Mononuclear cell (primary cell): ENCODE measurements around the gene DPP10. TPM values are rescaled to one million over a fixed set of nuclear protein-coding genes. Genes with fewer than 3 reads are reported as not detected.

ENCODE experiments used
- H3K27me3 ChIP-seq: 2 replicates; pipeline ENCODE4 v1.6.0; 2011; ENCODE audit warnings: low read length, control low read depth; ENCODE audit not compliant: insufficient read depth
- H3K4me1 ChIP-seq: 2 replicates; pipeline ENCODE4 v1.5.1; 2011; ENCODE audit warnings: mild to moderate bottlenecking, low read length, control low read depth; ENCODE audit not compliant: insufficient read depth
- H3K4me3 ChIP-seq: 2 replicates; pipeline ENCODE4 v1.5.1; 2011; ENCODE audit warnings: mild to moderate bottlenecking, low read length, moderate library complexity
- H3K9me3 ChIP-seq: 2 replicates; pipeline ENCODE4 v1.5.1; 2011; ENCODE audit warnings: low read depth, mild to moderate bottlenecking, control low read depth, low read length
- total RNA-seq: library from RNA; depleted of rRNA; stranded (reverse); fragments of >200 nt; gene quantifications from one replicate; pipeline ENCODE4 v1.2.3, GENCODE V29; 2012

DPP10 gene
- total RNA-seq, 1 donor, result under 0.01 TPM

- H3K9me3 ChIP-seq, result no peaks in the 10 kb centered on the region
- no peaks in the 10 kb centered on the region for H3K27me3 ChIP-seq
- no peaks in the 10 kb centered on the region for H3K4me1 ChIP-seq
- no peak overlapping the region for H3K4me3 ChIP-seq
Observed at GRCh38 chr2:114610677-114611076, 168.2 kb downstream of the DPP10 start.

- Histone ChIP-seq H3K27me3 (no peaks in the 10 kb centered on the region), H3K4me3 (no peak overlapping the region), H3K9me3 (no peaks in the 10 kb centered on the region), H3K4me1 (no peaks in the 10 kb centered on the region)
Observed at GRCh38 chr2:114614592-114614991, 172.2 kb downstream of the DPP10 start.

DNA sequence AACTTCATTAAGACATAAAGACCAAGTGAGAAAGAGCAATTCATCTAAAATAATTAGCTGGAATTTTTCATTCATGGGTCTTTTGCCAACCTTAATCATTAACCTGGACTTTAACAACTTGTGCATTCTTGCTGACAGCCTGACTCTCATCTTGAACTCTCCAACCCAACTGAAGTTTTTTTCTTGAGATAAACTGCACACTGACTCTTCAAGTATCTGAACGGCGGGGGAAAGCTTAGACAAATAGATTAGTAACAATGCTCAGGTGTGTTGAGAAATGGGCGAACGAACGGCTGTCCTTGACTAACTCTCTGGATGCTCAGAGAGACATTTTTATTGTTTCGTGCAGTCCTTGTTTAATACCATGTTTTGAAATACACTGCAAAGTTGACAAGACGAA is 186.0 kb downstream of the DPP10 start:
- Histone ChIP-seq H3K9me3 (no peaks in the 10 kb centered on the region), H3K4me3 (no peak overlapping the region), H3K27me3 (no peaks in the 10 kb centered on the region), H3K4me1 (no peaks in the 10 kb centered on the region)

GRCh38 chr2:114631146-114631545 is 188.7 kb downstream of the DPP10 start:
- no peaks in the 10 kb centered on the region for H3K4me1 ChIP-seq
- no peaks in the 10 kb centered on the region for H3K27me3 ChIP-seq
- H3K4me3 ChIP-seq, result no peak overlapping the region
- H3K9me3 ChIP-seq, result no peaks in the 10 kb centered on the region

- no peak overlapping the region for H3K4me3 ChIP-seq
- H3K4me1 ChIP-seq, result no peaks in the 10 kb centered on the region
- H3K9me3 ChIP-seq, result no peaks in the 10 kb centered on the region
- no peaks in the 10 kb centered on the region for H3K27me3 ChIP-seq
Observed at GRCh38 chr2:114642166-114642770, 199.8 kb downstream of the DPP10 start.

DNA sequence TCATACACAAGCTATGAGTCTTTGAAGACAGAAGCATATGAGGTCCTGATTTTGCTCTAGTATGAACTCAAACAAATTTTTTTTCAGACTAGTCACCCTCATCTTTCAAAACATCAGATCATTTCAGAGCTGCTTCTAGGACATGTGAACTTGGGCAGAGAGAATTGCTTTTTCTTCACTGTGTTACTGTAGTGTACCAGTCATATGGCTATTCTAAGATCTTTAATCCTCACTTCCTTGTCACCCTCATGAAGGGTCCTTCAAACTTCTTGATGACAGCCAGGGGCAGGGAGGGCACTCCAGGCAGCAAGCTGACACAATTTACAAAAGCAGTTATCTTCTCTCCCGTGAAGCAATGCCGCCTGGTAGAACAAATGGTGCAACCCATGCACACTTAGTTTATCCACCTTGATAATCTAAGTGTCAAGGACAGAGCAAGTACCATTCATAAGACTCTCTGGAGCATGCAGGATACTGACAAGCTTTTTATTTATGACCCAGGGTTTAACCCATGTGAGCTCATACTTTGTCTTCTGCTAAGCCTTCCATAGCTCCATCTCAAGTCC is 200.6 kb downstream of the DPP10 start:
- no peaks in the 10 kb centered on the region for H3K4me1 ChIP-seq
- no peak overlapping the region for H3K4me3 ChIP-seq

GRCh38 chr2:114651933-114652332 is 209.5 kb downstream of the DPP10 start:
- no peaks in the 10 kb centered on the region for H3K9me3 ChIP-seq

More for the DNA sequence above, 200.6 kb downstream of the DPP10 start:
- Histone ChIP-seq H3K27me3 (no peaks in the 10 kb centered on the region), H3K9me3 (no peaks in the 10 kb centered on the region)

DNA sequence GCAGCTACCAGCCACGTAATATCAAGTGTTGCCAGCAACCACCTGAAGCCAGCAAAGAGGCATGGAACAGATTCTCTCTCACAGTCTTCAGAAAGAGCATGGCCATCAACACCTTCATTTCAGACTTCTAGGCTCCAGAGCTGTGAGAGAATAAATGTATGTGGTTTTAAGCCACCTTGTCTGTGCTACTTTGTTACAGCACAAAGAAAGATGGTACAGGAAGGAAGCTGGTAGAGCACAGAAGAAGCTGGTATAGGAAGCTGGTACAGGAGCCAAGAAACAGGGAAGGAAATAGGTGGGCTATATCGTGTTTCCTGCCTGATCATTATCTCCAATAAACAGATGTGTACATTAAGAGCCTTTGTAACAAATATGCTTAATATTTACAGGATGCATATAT is 217.4 kb downstream of the DPP10 start:
- Histone ChIP-seq H3K4me1 (no peaks in the 10 kb centered on the region), H3K27me3 (peaks cover 10% of the 10 kb centered on the region), H3K9me3 (no peaks in the 10 kb centered on the region), H3K4me3 (no peak overlapping the region)

More at GRCh38 chr2:114651933-114652332, 209.5 kb downstream of the DPP10 start:
- Histone ChIP-seq H3K4me1 (no peaks in the 10 kb centered on the region), H3K27me3 (no peaks in the 10 kb centered on the region), H3K4me3 (no peak overlapping the region)

DNA sequence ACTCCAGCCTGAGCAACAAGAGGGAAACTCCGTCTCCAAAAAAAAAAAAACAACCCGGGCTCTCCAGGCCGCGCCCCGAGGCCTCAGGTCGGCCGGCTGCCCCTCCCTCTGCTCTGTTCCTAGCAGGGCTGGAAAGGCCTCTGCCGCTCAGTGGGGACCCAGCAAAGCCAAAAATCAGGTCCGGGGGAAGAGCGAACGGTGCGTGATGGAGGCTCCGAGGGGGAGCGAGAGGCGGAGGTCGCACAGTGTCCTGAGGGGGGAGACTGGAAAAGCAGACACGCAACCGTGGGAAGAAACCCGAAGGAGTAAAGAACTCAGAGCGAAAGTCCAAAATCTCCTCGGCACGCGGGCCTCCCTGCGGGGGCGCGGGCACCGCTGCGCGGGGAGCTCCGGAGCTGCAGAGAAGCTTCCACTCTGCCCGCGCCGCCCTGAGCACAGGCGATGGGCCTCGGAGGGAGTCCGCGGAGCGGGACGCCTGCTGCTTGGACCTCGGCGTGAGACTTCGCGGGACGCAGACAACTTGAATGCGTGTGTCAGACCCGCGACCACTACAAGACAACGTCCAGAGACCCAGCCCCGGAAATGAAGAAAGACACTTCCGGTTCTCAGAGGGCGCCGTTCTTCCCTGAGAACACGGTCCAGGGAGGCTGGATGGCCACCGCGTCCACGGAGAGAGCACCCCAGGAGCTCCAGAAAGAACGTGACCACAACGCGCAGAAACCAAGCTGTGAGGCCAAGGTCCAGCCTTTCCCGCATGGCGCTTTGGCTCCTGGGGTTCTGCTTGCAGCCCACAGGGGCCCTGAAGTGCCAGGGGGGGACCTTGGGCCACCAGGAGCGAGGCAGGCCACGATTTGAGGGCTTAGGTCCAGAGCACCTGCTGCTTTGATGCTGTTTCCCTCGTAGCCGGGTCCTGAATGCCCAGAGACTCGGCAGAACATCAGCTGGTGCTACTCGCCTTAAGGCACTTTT is 219.8 kb downstream of the DPP10 start:
- H3K9me3 ChIP-seq, result no peaks in the 10 kb centered on the region
- H3K4me3 ChIP-seq, result no peak overlapping the region
- H3K4me1 ChIP-seq, result no peaks in the 10 kb centered on the region
- H3K27me3 ChIP-seq, result peaks cover 10% of the 10 kb centered on the region

- H3K27me3 ChIP-seq, result no peaks in the 10 kb centered on the region
- no peak overlapping the region for H3K4me3 ChIP-seq
- H3K9me3 ChIP-seq, result no peaks in the 10 kb centered on the region
- H3K4me1 ChIP-seq, result no peaks in the 10 kb centered on the region
Observed at GRCh38 chr2:114668415-114668814, 226.0 kb downstream of the DPP10 start.

DNA sequence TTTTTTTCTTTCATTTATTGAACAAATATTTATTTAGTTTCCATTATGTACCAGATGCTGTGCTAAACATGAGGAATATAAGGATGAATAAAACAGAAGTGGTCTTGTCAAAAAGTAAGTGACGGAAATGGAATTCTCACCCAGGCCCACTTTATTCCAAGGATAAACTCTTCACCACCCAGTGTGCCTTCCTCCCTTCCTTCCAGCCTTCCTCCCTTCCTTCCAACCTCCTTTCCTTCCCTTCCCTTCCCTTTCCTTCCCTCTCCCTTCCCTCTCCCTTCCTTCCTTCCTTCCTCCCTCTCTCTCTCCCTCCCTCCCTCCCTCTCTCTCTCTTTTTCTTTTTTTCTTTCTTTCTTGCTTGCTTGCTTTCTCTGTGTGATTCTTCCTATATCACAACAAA is 240.8 kb downstream of the DPP10 start:
- no peaks in the 10 kb centered on the region for H3K27me3 ChIP-seq
- H3K4me3 ChIP-seq, result no peak overlapping the region
- H3K9me3 ChIP-seq, result no peaks in the 10 kb centered on the region
- H3K4me1 ChIP-seq, result no peaks in the 10 kb centered on the region

- H3K4me1 ChIP-seq, result no peaks in the 10 kb centered on the region
- no peaks in the 10 kb centered on the region for H3K9me3 ChIP-seq
- no peaks in the 10 kb centered on the region for H3K27me3 ChIP-seq
- H3K4me3 ChIP-seq, result no peak overlapping the region
Observed at GRCh38 chr2:114684403-114684802, 242.0 kb downstream of the DPP10 start.

- Histone ChIP-seq H3K27me3 (no peaks in the 10 kb centered on the region), H3K4me1 (no peaks in the 10 kb centered on the region), H3K4me3 (no peak overlapping the region), H3K9me3 (no peaks in the 10 kb centered on the region)
Observed at GRCh38 chr2:114685102-114685501, 242.7 kb downstream of the DPP10 start.

GRCh38 chr2:114688241-114688640 is 245.8 kb downstream of the DPP10 start:
- Histone ChIP-seq H3K27me3 (no peaks in the 10 kb centered on the region), H3K4me3 (no peak overlapping the region), H3K4me1 (no peaks in the 10 kb centered on the region), H3K9me3 (no peaks in the 10 kb centered on the region)

DNA sequence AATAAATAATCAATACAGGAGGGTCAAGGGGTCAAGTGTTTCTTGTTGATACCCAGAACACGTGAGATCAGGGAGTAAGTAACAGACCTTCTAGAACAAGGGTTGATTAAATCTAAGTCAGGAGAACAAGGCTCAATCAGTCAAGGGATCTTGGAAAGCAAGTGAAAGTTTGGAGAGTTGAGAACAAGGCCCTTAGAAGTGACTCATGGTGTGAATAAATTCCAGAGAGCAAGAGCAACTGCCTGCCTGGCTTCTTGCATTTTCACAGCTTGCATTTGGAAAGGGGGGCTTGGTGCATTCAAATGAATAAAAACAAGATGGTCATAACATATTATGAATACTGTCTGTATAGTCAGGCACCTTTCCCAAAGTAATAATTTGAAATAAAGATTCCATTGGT is 256.1 kb downstream of the DPP10 start:
- no peaks in the 10 kb centered on the region for H3K27me3 ChIP-seq
- H3K9me3 ChIP-seq, result no peaks in the 10 kb centered on the region
- no peaks in the 10 kb centered on the region for H3K4me1 ChIP-seq
- H3K4me3 ChIP-seq, result no peak overlapping the region
